PC-3 (cell line): ENCODE results near the gene ACSL4. TPM values are rescaled to one million over a fixed set of nuclear protein-coding genes. Genes with fewer than 3 reads are reported as not detected.

ENCODE experiments used
- ATAC-seq: fragments of 200-7000 bp; cut with Tn5 transposase; 2 replicates; pipeline ENCODE4 v1.9.1; 2020; ENCODE audit warnings: mild to moderate bottlenecking, moderate library complexity
- BruUV-seq: library from RNA; stranded (reverse); fragments of 400-500 nt; replicated peaks from 2 replicates; lab custom pipeline; 2021; lab: Mats Ljungman, UMichigan
- CTCF ChIA-PET: fragments of 300-600 bp; sonication (Branson Sonifier 250); formaldehyde crosslinking; loops from one replicate; lab custom pipeline; 2022; ENCODE audit warnings: antibody characterized with exemption; lab: Charles Lee
- POLR2A ChIA-PET: fragments of 300-600 bp; sonication (Branson Sonifier 250); formaldehyde crosslinking; loops from one replicate; lab custom pipeline; 2022; ENCODE audit warnings: antibody characterized with exemption; ENCODE audit not compliant: unreplicated experiment; lab: Charles Lee
- DNase-seq: peaks from one replicate; pipeline ENCODE4 v3.0.0-alpha.2; 2015
- H2AFZ ChIP-seq: fragments of 300-600 bp; sonication (generic); 2 replicates; pipeline ENCODE4 v1.6.0; 2016; ENCODE audit warnings: antibody characterized with exemption, low read length
- H3F3A ChIP-seq: fragments of 300-600 bp; sonication (generic); one replicate; pipeline ENCODE4 v1.6.0; 2017; ENCODE audit warnings: antibody characterized with exemption, low read length, control low read depth, mild to moderate bottlenecking; ENCODE audit not compliant: unreplicated experiment
- H3K27ac ChIP-seq: fragments of 300-600 bp; sonication (generic); 2 replicates; pipeline ENCODE4 v1.5.1; 2016; ENCODE audit warnings: mild to moderate bottlenecking, low read length
- H3K27me3 ChIP-seq: fragments of 300-600 bp; sonication (generic); 2 replicates; pipeline ENCODE4 v1.6.1; 2016; ENCODE audit warnings: low read length, mixed read lengths
- H3K36me3 ChIP-seq: fragments of 300-600 bp; sonication (generic); 2 replicates; pipeline ENCODE4 v1.6.1; 2016; ENCODE audit warnings: low read depth, mixed run types, low read length, mixed read lengths
- H3K4me1 ChIP-seq: fragments of 300-600 bp; sonication (generic); 2 replicates; pipeline ENCODE4 v1.5.1; 2016; ENCODE audit warnings: low read length; ENCODE audit not compliant: insufficient read depth
- H3K4me2 ChIP-seq: fragments of 300-600 bp; sonication (generic); 2 replicates; pipeline ENCODE4 v1.6.0; 2016; ENCODE audit warnings: low read length
- H3K4me3 ChIP-seq: fragments of 300-600 bp; sonication (generic); 2 replicates; pipeline ENCODE4 v1.5.1; 2016; ENCODE audit warnings: mild to moderate bottlenecking, low read length, mixed read lengths
- H3K79me2 ChIP-seq: fragments of 300-600 bp; sonication (generic); 2 replicates; pipeline ENCODE4 v1.6.1; 2017; ENCODE audit warnings: low read length, mixed read lengths
- H3K9ac ChIP-seq: fragments of 300-600 bp; sonication (generic); 2 replicates; pipeline ENCODE4 v1.6.0; 2016; ENCODE audit warnings: mild to moderate bottlenecking, low read length
- H3K9me2 ChIP-seq: fragments of 300-600 bp; sonication (generic); replicated peaks from 2 replicates; pipeline ENCODE4 v1.6.1; 2016; ENCODE audit warnings: mixed run types, low read length, mixed read lengths
- H3K9me3 ChIP-seq: fragments of 300-600 bp; sonication (generic); 2 replicates; pipeline ENCODE4 v1.6.1; 2016; ENCODE audit warnings: low read length, mixed read lengths
- H4K20me1 ChIP-seq: fragments of 300-600 bp; sonication (generic); 2 replicates; pipeline ENCODE4 v1.6.1; 2016; ENCODE audit warnings: low read length, mixed read lengths
- EZH2 ChIP-seq: fragments of 300-600 bp; sonication (generic); IDR thresholded peaks from one replicate; pipeline ENCODE4 v1.6.1; 2017; ENCODE audit warnings: antibody characterized with exemption, mild to moderate bottlenecking, low read length; ENCODE audit not compliant: unreplicated experiment
- EZH2phosphoT487 ChIP-seq: fragments of 300-600 bp; sonication (generic); IDR thresholded peaks from 2 replicates; pipeline ENCODE4 v1.6.1; 2018; ENCODE audit warnings: mild to moderate bottlenecking, antibody characterized with exemption, low read length, borderline replicate concordance
- intact Hi-C: fragments of 100-400 bp; cut with micrococcal nuclease; formaldehyde crosslinking; loops from 2 replicates; pipeline ENCODE4 v1.9.0; 2023
- total RNA-seq: library from RNA; depleted of rRNA; stranded (reverse); fragments of >200 nt; gene quantifications from 2 replicates; pipeline ENCODE4 v1.2.3, GENCODE V29; 2014
- TF ChIP-seq, protein P1 (sequence below): fragments of 300-600 bp; sonication (generic); conservative IDR thresholded peaks from 2 replicates; pipeline ENCODE4 v1.5.1; 2017; ENCODE audit warnings: antibody characterized with exemption, low read depth, mild to moderate bottlenecking, low read length

ACSL4 gene
- total RNA-seq, 1 experiment from 2014 or later = 41.7 TPM

DNA sequence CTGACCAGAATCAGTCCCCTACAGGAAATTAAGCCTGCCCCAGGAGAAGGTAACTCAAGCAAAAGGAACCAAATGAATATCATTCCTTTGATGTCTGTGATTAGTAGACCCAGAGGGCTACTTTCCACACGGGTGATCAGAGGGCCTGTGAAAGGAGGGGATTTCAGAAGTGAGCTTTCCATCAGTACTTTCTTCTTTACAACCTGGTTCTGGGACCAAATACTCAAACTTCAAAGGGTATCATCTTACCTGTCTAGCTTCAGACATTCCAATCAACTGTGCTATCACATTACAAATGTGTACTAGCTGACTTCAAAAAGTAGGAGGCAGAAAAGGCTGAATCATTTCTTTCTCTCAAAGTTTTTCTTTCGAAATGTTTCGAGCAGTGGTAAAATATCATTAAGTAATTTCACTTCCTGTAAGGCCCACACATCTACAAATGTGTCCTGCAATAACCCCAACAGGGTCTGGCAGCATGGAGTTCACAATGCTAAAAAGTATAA, 23.9 kb downstream of the ACSL4 start:
- peak overlapping the region; percentile 9; the same call in 1 of the 2 replicates for H3K27ac ChIP-seq
- no peaks in the 10 kb centered on the region for H3K36me3 ChIP-seq
- H3K4me2 ChIP-seq = peak overlapping the region; percentile 61

DNA sequence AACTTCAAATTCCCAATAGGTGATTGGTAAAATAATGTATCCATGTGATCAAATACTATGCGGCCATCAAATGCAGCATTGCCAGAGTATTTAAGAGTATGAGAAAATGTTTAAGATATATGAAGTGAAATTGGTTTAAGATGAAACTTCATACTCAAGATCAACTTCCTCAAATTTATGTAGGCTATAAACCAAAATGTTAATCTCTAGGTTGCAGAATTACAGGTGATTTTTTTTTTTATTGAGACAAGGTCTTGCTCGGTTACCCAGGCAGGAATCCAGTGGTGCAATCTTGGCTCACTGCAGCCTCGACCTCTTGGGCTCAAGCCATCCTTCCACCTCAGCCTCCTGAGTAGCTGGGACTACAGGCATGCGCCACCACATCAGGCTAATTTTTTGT, 25.3 kb downstream of the ACSL4 start:
- ChIA-PET CTCF (no interaction called here), POLR2A (no interaction called here)
- Histone ChIP-seq H3K4me1 (peaks cover 9% of the 10 kb centered on the region), H3K9me3 (no peaks in the 10 kb centered on the region), H3F3A (no peaks in the 10 kb centered on the region), H4K20me1 (no peaks in the 10 kb centered on the region), H3K36me3 (no peaks in the 10 kb centered on the region), H3K4me3 (no peak overlapping the region), H3K27me3 (no peaks in the 10 kb centered on the region), H3K9me2 (no peaks in the 10 kb centered on the region), H3K27ac (no peak overlapping the region), H3K9ac (no peak overlapping the region), H3K79me2 (peaks cover 49% of the 10 kb centered on the region), H3K4me2 (no peak overlapping the region), H2AFZ (no peak overlapping the region)
- intact Hi-C loops = no loop called here
- no TSS peak for BruUV-seq
- TF ChIP-seq, protein P1, sequence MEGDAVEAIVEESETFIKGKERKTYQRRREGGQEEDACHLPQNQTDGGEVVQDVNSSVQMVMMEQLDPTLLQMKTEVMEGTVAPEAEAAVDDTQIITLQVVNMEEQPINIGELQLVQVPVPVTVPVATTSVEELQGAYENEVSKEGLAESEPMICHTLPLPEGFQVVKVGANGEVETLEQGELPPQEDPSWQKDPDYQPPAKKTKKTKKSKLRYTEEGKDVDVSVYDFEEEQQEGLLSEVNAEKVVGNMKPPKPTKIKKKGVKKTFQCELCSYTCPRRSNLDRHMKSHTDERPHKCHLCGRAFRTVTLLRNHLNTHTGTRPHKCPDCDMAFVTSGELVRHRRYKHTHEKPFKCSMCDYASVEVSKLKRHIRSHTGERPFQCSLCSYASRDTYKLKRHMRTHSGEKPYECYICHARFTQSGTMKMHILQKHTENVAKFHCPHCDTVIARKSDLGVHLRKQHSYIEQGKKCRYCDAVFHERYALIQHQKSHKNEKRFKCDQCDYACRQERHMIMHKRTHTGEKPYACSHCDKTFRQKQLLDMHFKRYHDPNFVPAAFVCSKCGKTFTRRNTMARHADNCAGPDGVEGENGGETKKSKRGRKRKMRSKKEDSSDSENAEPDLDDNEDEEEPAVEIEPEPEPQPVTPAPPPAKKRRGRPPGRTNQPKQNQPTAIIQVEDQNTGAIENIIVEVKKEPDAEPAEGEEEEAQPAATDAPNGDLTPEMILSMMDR = no peak
- DNase-seq = no peak
- ATAC-seq = no peak

More for the DNA sequence above, 23.9 kb downstream of the ACSL4 start:
- Histone ChIP-seq H3K27me3 (no peaks in the 10 kb centered on the region), H2AFZ (0 out of 2 replicates have a peak overlapping the region, but pooled peaks have one; percentile 34), H3K9me2 (no peaks in the 10 kb centered on the region), H4K20me1 (no peaks in the 10 kb centered on the region), H3K9ac (no peak overlapping the region), H3K4me3 (peak overlapping the region; percentile 27; the same call in 1 of the 2 replicates), H3K4me1 (peaks cover 19% of the 10 kb centered on the region), H3K79me2 (peaks cover 59% of the 10 kb centered on the region), H3F3A (no peaks in the 10 kb centered on the region), H3K9me3 (no peaks in the 10 kb centered on the region)
- BruUV-seq = no TSS peak
- intact Hi-C loops = no loop called here
- TF ChIP-seq, protein P1 = no peak; the same call in 1 of the 2 replicates
- TF ChIP-seq EZH2phosphoT487 = no peak
- no peak for TF ChIP-seq EZH2
- peak; percentile 66 for DNase-seq
- ChIA-PET POLR2A (no interaction called here), CTCF (interaction anchor here (0.5 to 0.9 kb wide), 2 partner anchors 273 to 1010 kb away, joined by 3 to 6 read pairs; no protein-coding TSS in a partner anchor)
- ATAC-seq = peak; percentile 48

DNA sequence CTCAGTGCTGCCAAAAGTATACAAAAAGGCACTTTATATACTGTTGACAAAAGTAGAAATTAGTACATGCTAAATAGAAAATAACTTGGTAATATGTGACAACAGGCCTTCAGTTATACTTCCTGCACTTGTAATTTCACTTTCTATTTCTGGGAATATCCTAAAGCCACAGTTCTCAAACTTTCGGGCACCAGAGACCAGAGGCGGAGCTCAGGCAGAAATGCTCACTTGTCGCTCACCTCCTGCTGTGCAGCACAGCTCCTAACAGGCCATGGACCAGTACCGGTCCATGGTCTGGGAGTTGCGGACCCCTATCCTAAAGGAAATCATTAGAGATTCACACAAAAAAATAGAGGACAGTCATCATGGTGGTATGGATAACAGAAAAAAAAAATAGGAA, 25.7 kb downstream of the ACSL4 start:
- ChIA-PET CTCF (no interaction called here), POLR2A (no interaction called here)
- Histone ChIP-seq H3K4me1 (peaks cover 9% of the 10 kb centered on the region), H3K4me2 (no peak overlapping the region), H3K36me3 (no peaks in the 10 kb centered on the region), H3K9me2 (no peaks in the 10 kb centered on the region), H2AFZ (no peak overlapping the region), H4K20me1 (no peaks in the 10 kb centered on the region), H3F3A (no peaks in the 10 kb centered on the region), H3K27ac (no peak overlapping the region), H3K4me3 (no peak overlapping the region), H3K79me2 (peaks cover 49% of the 10 kb centered on the region), H3K9ac (no peak overlapping the region), H3K27me3 (no peaks in the 10 kb centered on the region), H3K9me3 (no peaks in the 10 kb centered on the region)
- ATAC-seq = no peak
- intact Hi-C loops = no loop called here
- no peak for DNase-seq
- no TSS peak for BruUV-seq
- TF ChIP-seq EZH2phosphoT487 (no peak), EZH2 (no peak)
- TF ChIP-seq, protein P1 = no peak
